ENCODE results near the gene ZBTB2. TPM values are rescaled to one million over a fixed set of nuclear protein-coding genes. Genes with fewer than 3 reads are reported as not detected.
"Not testable (repeated sequence)": the region's sequence is repeated elsewhere in the genome, so short reads cannot be mapped to it uniquely, and the experiment has no call there.

Gene ZBTB2
- total and polyA plus RNA-seq, 2 experiments from 2014 or later: 10.6 to 17.3 TPM

DNA sequence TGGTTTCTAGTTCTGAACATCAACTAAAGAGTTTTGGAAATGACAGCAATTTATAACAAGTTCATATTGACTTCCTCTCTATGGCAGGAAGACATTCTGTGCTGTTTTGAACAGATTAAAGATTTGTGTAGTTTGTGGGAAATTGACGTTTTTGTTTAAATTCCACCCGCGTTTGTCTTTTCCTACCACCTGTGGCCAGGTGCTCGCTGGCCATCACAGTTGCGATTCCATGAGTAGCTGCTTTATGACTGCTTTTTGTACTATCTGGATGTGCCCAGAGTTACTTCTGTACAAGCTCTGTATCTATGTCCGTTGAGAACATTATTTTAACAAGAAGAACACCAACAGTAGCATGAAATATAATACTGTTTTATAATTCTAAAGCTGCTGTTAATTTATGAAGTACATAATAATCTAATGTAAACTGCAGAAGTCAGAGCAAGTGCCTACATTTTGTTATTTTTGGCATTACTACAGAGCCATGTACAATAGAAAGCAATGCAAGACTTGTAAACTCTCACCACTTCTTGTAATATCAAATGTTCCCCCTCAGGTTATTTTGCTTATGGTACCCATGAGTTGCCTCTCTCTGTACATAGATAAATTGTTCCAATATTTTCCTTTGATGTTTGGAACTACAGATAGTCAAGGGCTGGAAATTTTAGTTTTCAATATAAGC is 33.5 kb downstream of the ZBTB2 start:
- no peaks in the 10 kb centered on the region for H3K79me2 ChIP-seq
- H3K9me3 ChIP-seq (ENCODE audit: low read depth): no peaks in the 10 kb centered on the region
- no peak overlapping the region for H3K4me2 ChIP-seq
- no peaks in the 10 kb centered on the region for H4K20me1 ChIP-seq (ENCODE audit: insufficient read depth, poor library complexity, severe bottlenecking)
- H3K9me2 ChIP-seq (replicated peaks; ENCODE audit: insufficient read depth): no peaks in the 10 kb centered on the region
- no peaks in the 10 kb centered on the region for H3K36me3 ChIP-seq (replicated peaks; ENCODE audit: insufficient read depth, low read depth)
- no peak for DNase-seq (ENCODE audit: low spot score)
- H2AFZ ChIP-seq: no peak overlapping the region
- no peaks in the 10 kb centered on the region for H3K4me1 ChIP-seq (ENCODE audit: insufficient read depth)
- TF ChIP-seq, protein P1, sequence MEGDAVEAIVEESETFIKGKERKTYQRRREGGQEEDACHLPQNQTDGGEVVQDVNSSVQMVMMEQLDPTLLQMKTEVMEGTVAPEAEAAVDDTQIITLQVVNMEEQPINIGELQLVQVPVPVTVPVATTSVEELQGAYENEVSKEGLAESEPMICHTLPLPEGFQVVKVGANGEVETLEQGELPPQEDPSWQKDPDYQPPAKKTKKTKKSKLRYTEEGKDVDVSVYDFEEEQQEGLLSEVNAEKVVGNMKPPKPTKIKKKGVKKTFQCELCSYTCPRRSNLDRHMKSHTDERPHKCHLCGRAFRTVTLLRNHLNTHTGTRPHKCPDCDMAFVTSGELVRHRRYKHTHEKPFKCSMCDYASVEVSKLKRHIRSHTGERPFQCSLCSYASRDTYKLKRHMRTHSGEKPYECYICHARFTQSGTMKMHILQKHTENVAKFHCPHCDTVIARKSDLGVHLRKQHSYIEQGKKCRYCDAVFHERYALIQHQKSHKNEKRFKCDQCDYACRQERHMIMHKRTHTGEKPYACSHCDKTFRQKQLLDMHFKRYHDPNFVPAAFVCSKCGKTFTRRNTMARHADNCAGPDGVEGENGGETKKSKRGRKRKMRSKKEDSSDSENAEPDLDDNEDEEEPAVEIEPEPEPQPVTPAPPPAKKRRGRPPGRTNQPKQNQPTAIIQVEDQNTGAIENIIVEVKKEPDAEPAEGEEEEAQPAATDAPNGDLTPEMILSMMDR (IDR thresholded peaks at IDR 0.05; ENCODE audit: poor library complexity): no peak
- TF ChIP-seq EZH2phosphoT487 (IDR thresholded peaks at IDR 0.05; ENCODE audit: low read depth, severe bottlenecking, unreplicated experiment) (no peak), EZH2 (IDR thresholded peaks at IDR 0.05; ENCODE audit: borderline replicate concordance) (no peak)
- H3K27ac ChIP-seq: no peak overlapping the region
- 87% methylated on average over 6 of the region's 6 CpGs for WGBS (ENCODE audit: low lambda C conversion rate, missing lambda C conversion rate)
- no peak overlapping the region for H3K4me3 ChIP-seq
- no peaks in the 10 kb centered on the region for H3K27me3 ChIP-seq

DNA sequence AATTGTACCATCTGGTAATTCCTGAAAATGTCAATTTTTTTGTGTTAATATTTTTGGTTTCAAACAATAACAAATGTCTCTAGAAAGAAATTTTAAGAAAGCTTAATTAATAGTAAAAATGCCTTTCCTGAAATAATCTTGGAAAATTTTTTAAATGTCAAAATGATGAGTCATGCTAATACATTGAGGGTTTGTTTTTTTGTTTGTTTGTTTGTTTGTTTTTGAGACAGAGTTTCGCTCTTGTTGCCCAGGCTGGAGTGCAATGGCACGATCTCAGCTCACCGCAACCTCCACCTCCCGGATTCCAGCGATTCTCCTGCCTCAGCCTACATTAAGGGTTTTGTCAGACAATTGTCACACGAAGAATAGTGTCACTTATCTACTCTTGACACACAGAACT is 34.4 kb downstream of the ZBTB2 start:
- not testable (repeated sequence) for DNase-seq (ENCODE audit: low spot score); H3K36me3 ChIP-seq (replicated peaks; ENCODE audit: insufficient read depth, low read depth); H4K20me1 ChIP-seq (ENCODE audit: insufficient read depth, poor library complexity, severe bottlenecking); H2AFZ ChIP-seq; H3K27me3 ChIP-seq; H3K27ac ChIP-seq; H3K4me1 ChIP-seq (ENCODE audit: insufficient read depth); H3K4me3 ChIP-seq; H3K4me2 ChIP-seq; H3K9me3 ChIP-seq (ENCODE audit: low read depth); H3K79me2 ChIP-seq; H3K9me2 ChIP-seq (replicated peaks; ENCODE audit: insufficient read depth)
- 91% methylated on average over 6 of the region's 6 CpGs for WGBS (ENCODE audit: low lambda C conversion rate, missing lambda C conversion rate)

DNA sequence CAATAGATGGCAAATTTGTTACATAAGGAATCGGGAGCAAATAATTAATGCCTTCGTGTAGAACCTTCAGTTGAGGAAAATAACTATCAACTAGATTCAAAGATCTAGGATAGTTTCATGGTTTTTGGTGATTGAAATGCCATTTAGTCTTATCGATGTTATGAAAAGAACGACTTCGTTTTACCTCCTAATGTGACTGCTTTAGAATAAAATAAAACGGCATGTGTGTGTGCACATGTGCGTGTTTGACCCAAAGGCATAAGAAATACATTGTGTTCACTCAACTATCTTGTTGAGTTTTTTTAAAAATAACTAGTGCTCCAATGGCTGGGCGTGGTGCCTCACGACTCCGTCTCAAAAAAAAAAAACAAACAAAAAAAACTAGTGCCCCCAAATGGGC is 37.6 kb downstream of the ZBTB2 start:
- Histone ChIP-seq H3K4me1 (ENCODE audit: insufficient read depth) (no peaks in the 10 kb centered on the region), H3K4me2 (no peak overlapping the region), H3K36me3 (replicated peaks; ENCODE audit: insufficient read depth, low read depth) (no peaks in the 10 kb centered on the region), H3K9me2 (replicated peaks; ENCODE audit: insufficient read depth) (no peaks in the 10 kb centered on the region), H2AFZ (no peak overlapping the region), H3K4me3 (no peak overlapping the region), H4K20me1 (ENCODE audit: insufficient read depth, poor library complexity, severe bottlenecking) (no peaks in the 10 kb centered on the region), H3K79me2 (no peaks in the 10 kb centered on the region), H3K27ac (no peak overlapping the region), H3K9me3 (ENCODE audit: low read depth) (no peaks in the 10 kb centered on the region), H3K27me3 (no peaks in the 10 kb centered on the region)
- 98% methylated on average over 10 of the region's 10 CpGs for WGBS (ENCODE audit: low lambda C conversion rate, missing lambda C conversion rate)
- TF ChIP-seq EZH2 (IDR thresholded peaks at IDR 0.05; ENCODE audit: borderline replicate concordance): no peak
- no peak for TF ChIP-seq EZH2phosphoT487 (IDR thresholded peaks at IDR 0.05; ENCODE audit: low read depth, severe bottlenecking, unreplicated experiment)
- TF ChIP-seq, protein P1 (IDR thresholded peaks at IDR 0.05; ENCODE audit: poor library complexity): no peak
- no peak for DNase-seq (ENCODE audit: low spot score)

DNA sequence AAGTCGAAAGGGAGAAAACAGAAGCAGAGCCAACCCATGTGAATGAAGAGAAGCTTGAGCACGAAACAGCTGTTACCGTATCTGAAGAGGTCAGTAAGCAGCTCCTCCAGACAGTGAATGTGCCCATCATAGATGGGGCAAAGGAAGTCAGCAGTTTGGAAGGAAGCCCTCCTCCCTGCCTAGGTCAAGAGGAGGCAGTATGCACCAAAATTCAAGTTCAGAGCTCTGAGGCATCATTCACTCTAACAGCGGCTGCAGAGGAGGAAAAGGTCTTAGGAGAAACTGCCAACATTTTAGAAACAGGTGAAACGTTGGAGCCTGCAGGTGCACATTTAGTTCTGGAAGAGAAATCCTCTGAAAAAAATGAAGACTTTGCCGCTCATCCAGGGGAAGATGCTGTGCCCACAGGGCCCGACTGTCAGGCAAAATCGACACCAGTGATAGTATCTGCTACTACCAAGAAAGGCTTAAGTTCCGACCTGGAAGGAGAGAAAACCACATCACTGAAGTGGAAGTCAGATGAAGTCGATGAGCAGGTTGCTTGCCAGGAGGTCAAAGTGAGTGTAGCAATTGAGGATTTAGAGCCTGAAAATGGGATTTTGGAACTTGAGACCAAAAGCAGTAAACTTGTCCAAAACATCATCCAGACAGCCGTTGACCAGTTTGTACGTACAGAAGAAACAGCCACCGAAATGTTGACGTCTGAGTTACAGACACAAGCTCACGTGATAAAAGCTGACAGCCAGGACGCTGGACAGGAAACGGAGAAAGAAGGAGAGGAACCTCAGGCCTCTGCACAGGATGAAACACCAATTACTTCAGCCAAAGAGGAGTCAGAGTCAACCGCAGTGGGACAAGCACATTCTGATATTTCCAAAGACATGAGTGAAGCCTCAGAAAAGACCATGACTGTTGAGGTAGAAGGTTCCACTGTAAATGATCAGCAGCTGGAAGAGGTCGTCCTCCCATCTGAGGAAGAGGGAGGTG is 38.7 kb downstream of the ZBTB2 start:
- no peaks in the 10 kb centered on the region for H3K9me3 ChIP-seq (ENCODE audit: low read depth)
- TF ChIP-seq EZH2 (IDR thresholded peaks at IDR 0.05; ENCODE audit: borderline replicate concordance) (no peak), EZH2phosphoT487 (IDR thresholded peaks at IDR 0.05; ENCODE audit: low read depth, severe bottlenecking, unreplicated experiment) (no peak)
- TF ChIP-seq, protein P1 (IDR thresholded peaks at IDR 0.05; ENCODE audit: poor library complexity): no peak
- no peak overlapping the region for H2AFZ ChIP-seq
- no peak overlapping the region for H3K4me2 ChIP-seq
- no peaks in the 10 kb centered on the region for H3K27me3 ChIP-seq
- H4K20me1 ChIP-seq (ENCODE audit: insufficient read depth, poor library complexity, severe bottlenecking): no peaks in the 10 kb centered on the region
- DNase-seq (ENCODE audit: low spot score): no peak
- H3K4me3 ChIP-seq: no peak overlapping the region
- no peaks in the 10 kb centered on the region for H3K36me3 ChIP-seq (replicated peaks; ENCODE audit: insufficient read depth, low read depth)
- H3K9me2 ChIP-seq (replicated peaks; ENCODE audit: insufficient read depth): no peaks in the 10 kb centered on the region
- no peaks in the 10 kb centered on the region for H3K79me2 ChIP-seq
- no peak overlapping the region for H3K27ac ChIP-seq
- no peaks in the 10 kb centered on the region for H3K4me1 ChIP-seq (ENCODE audit: insufficient read depth)
- WGBS (ENCODE audit: low lambda C conversion rate, missing lambda C conversion rate): 88% methylated on average over 19 of the region's 19 CpGs

Data from hepatocyte (in vitro differentiated cells).